B cell (primary cell): Measurements from ENCODE around the gene C18orf63. TPM values are rescaled to one million over a fixed set of nuclear protein-coding genes. Genes with fewer than 3 reads are reported as not detected.
"Not testable (repeated sequence)": the region's sequence is repeated elsewhere in the genome, so short reads cannot be mapped to it uniquely, and the experiment has no call there.

Experiments
- ATAC-seq: fragments of 200-7000 bp; cut with Tn5 transposase; one replicate; pipeline ENCODE4 v1.10.0; 2021; ENCODE audit warnings: low read depth, mild to moderate bottlenecking, moderate number of reproducible peaks, moderate library complexity
- CTCF ChIA-PET: fragments of 350-600 bp; sonication (Branson Sonifier 250); formaldehyde crosslinking; loops from one replicate; lab custom pipeline; 2021; ENCODE audit warnings: antibody characterized with exemption, inconsistent platforms; lab: Charles Lee
- POLR2A ChIA-PET: fragments of 350-600 bp; sonication (Branson Sonifier 250); formaldehyde crosslinking; loops from one replicate; lab custom pipeline; 2021; ENCODE audit warnings: antibody characterized with exemption; lab: Charles Lee
- DNase-seq: peaks from one replicate; pipeline ENCODE4 v3.0.0; 2013
- H2AFZ ChIP-seq: 2 replicates; pipeline ENCODE4 v1.6.1; 2012; ENCODE audit warnings: mild to moderate bottlenecking, low read depth, low read length; ENCODE audit not compliant: insufficient read depth, poor library complexity, severe bottlenecking
- H3K27ac ChIP-seq, 2 donors: 1 replicate in 1 of 2; 2 replicates in 1 of 2; pipeline ENCODE4 v1.5.1; 2012 to 2013; ENCODE audit warnings: low read length in 2 of 2, mild to moderate bottlenecking in 2 of 2, moderate library complexity in 1 of 2
- H3K27me3 ChIP-seq, 4 experiments: fragments of 200-600 bp in 1 of 4; sonication (generic) in 1 of 4; replicated peaks in 1 of 4; 1 replicate in 2 of 4; 2 replicates in 2 of 4; pipeline versions ENCODE4 v1.6.1 to v1.7.0; 2013 to 2016; ENCODE audit warnings: low read length in 3 of 4, mild to moderate bottlenecking in 2 of 4, mixed read lengths in 1 of 4, moderate library complexity in 1 of 4; ENCODE audit not compliant: insufficient read depth in 4 of 4, control insufficient read depth in 3 of 4; ENCODE audit errors: control extremely low read depth in 1 of 4
- H3K36me3 ChIP-seq, 2 experiments: replicated peaks in 1 of 2; 1 replicate in 1 of 2; 2 replicates in 1 of 2; pipeline versions ENCODE4 v1.6.1 to v1.7.1; 2013; ENCODE audit warnings: low read length in 1 of 2; ENCODE audit not compliant: insufficient read depth in 2 of 2, control insufficient read depth in 1 of 2; ENCODE audit errors: control extremely low read depth in 1 of 2, extremely low read depth in 1 of 2
- H3K4me1 ChIP-seq, 2 donors: fragments of 200-600 bp in 1 of 2; sonication (generic) in 1 of 2; 1 replicate in 1 of 2; 2 replicates in 1 of 2; pipeline versions ENCODE4 v1.5.1 to v1.6.1; 2013 to 2017; ENCODE audit warnings: low read length in 2 of 2; ENCODE audit not compliant: control insufficient read depth in 2 of 2, insufficient read depth in 2 of 2
- H3K4me2 ChIP-seq: replicated peaks from 2 replicates; pipeline ENCODE3; 2012; ENCODE audit warnings: mild to moderate bottlenecking, low read depth, low read length; ENCODE audit not compliant: poor library complexity, severe bottlenecking
- H3K4me3 ChIP-seq, 5 experiments: fragments of 200-600 bp in 1 of 5; sonication (generic) in 1 of 5; 1 replicate in 3 of 5; 2 replicates in 2 of 5; pipeline versions ENCODE4 v1.5.1 to v1.7.0; 2011 to 2016; ENCODE audit warnings: low read length in 4 of 5, mild to moderate bottlenecking in 4 of 5, low read depth in 2 of 5, control low read depth in 1 of 5, moderate library complexity in 1 of 5; ENCODE audit not compliant: insufficient read depth in 1 of 5; ENCODE audit errors: control extremely low read depth in 1 of 5, extremely low read depth in 1 of 5
- H3K79me2 ChIP-seq: fragments of 200-600 bp; sonication (generic); one replicate; pipeline ENCODE4 v1.6.0; 2016; ENCODE audit warnings: low read length; ENCODE audit not compliant: control insufficient read depth, insufficient read depth
- H3K9ac ChIP-seq: fragments of 200-600 bp; sonication (generic); 2 replicates; pipeline ENCODE4 v1.6.1; 2017; ENCODE audit warnings: mild to moderate bottlenecking, low read length, moderate library complexity
- H3K9me3 ChIP-seq, 3 donors: one replicate each; pipeline versions ENCODE4 v1.6.1 to v1.7.1; 2013; ENCODE audit warnings: low read length in 2 of 3; ENCODE audit not compliant: control insufficient read depth in 2 of 3, insufficient read depth in 1 of 3; ENCODE audit errors: control extremely low read depth in 1 of 3
- H4K20me1 ChIP-seq: 2 replicates; pipeline ENCODE4 v1.6.0; 2012; ENCODE audit warnings: mild to moderate bottlenecking, low read length; ENCODE audit not compliant: insufficient read depth, control insufficient read depth, poor library complexity, severe bottlenecking
- H3K27ac Mint-ChIP-seq: one replicate; pipeline ENCODE4 v1.8.0; 2021; ENCODE audit warnings: mixed read lengths
- H3K27me3 Mint-ChIP-seq: one replicate; pipeline ENCODE4 v1.8.0; 2021; ENCODE audit warnings: mixed read lengths
- H3K4me1 Mint-ChIP-seq: one replicate; pipeline ENCODE4 v1.8.0; 2021; ENCODE audit warnings: mixed read lengths
- H3K4me3 Mint-ChIP-seq: one replicate; pipeline ENCODE4 v1.8.0; 2021; ENCODE audit warnings: mixed read lengths
- H3K9me3 Mint-ChIP-seq: one replicate; pipeline ENCODE4 v1.8.0; 2022; ENCODE audit warnings: mixed read lengths; ENCODE audit not compliant: insufficient read depth
- CTCF ChIP-seq: fragments of 200-600 bp; IDR thresholded peaks from one replicate; pipeline ENCODE4 v1.8.0; 2022; ENCODE audit warnings: antibody characterized with exemption, mild to moderate bottlenecking
- EZH2 ChIP-seq: IDR thresholded peaks from 2 replicates; pipeline ENCODE4 v1.6.1; 2012; ENCODE audit warnings: borderline replicate concordance, low read depth, mild to moderate bottlenecking, moderate library complexity, low read length; ENCODE audit not compliant: insufficient read depth, poor library complexity, severe bottlenecking
- WGBS: methylation state at CpG from one replicate; pipeline ENCODE4 v1.1.5; 2013; ENCODE audit warnings: missing lambda C conversion rate; ENCODE audit not compliant: insufficient coverage; 5-methylcytosine and 5-hydroxymethylcytosine counted together
- intact Hi-C: fragments of 100-400 bp; cut with micrococcal nuclease; formaldehyde crosslinking; loops from one replicate; pipeline ENCODE4 v1.10.0; 2022
- polyA plus RNA-seq: library from polyadenylated mRNA; depleted of rRNA; stranded (reverse); fragments of >200 nt; gene quantifications from 2 replicates; pipeline ENCODE4 v1.2.3, GENCODE V29; 2012
- total RNA-seq, 2 donors: library from RNA; stranded (reverse); fragments of 120-200 nt in 1 of 2; gene quantifications; 1 replicate in 1 of 2; 2 replicates in 1 of 2; pipeline versions ENCODE4 v1.2.3 to v1.2.4, GENCODE V29; 2013 to 2022

The C18orf63 gene
- total and polyA plus RNA-seq, 2 donors (not counting 1 experiment from before 2014, with no cell fraction given): not detected

- peaks cover 73% of the 10 kb centered on the region for H3K4me1 Mint-ChIP-seq
- H3K79me2 ChIP-seq: peaks cover 62% of the 10 kb centered on the region
- no peaks in the 10 kb centered on the region for H3K36me3 ChIP-seq
- H3K27me3 ChIP-seq: no peaks in the 10 kb centered on the region
- intact Hi-C loops: no loop called here
- no peak overlapping the region for H3K27ac Mint-ChIP-seq
- H3K9ac ChIP-seq: no peak overlapping the region
- no peak for DNase-seq
- H3K9me3 Mint-ChIP-seq: no peaks in the 10 kb centered on the region
- H3K4me3 ChIP-seq: no peak overlapping the region
- no peaks in the 10 kb centered on the region for H3K9me3 ChIP-seq
- no peak overlapping the region for H3K27ac ChIP-seq
- ChIA-PET CTCF (interaction anchor here (1.4 kb wide), 1 partner anchor 58 kb away, joined by 4 read pairs; no protein-coding TSS in a partner anchor), POLR2A (no interaction called here)
- 86% methylated on average over 7 of the region's 11 CpGs for WGBS
- H4K20me1 ChIP-seq: peaks cover 54% of the 10 kb centered on the region
- no peak overlapping the region for H3K4me3 Mint-ChIP-seq
- H3K4me1 ChIP-seq: peaks cover 5 to 37% of the 10 kb centered on the region in 2 donors
- TF ChIP-seq CTCF: no peak
- TF ChIP-seq EZH2: no peak
- H3K27me3 Mint-ChIP-seq: no peaks in the 10 kb centered on the region
- H2AFZ ChIP-seq: no peak overlapping the region
- no peak overlapping the region for H3K4me2 ChIP-seq
- ATAC-seq: no peak
Observed at GRCh38 chr18:74284191-74284979, 31.3 kb upstream of the C18orf63 start.

GRCh38 chr18:74284980-74285355 lies 30.7 kb upstream of the C18orf63 start:
- DNase-seq: no peak
- Mint-ChIP-seq H3K4me3 (no peak overlapping the region), H3K4me1 (peaks cover 74% of the 10 kb centered on the region), H3K27me3 (no peaks in the 10 kb centered on the region), H3K9me3 (no peaks in the 10 kb centered on the region), H3K27ac (no peak overlapping the region)
- ATAC-seq: no peak
- TF ChIP-seq CTCF: no peak
- TF ChIP-seq EZH2: no peak
- Histone ChIP-seq H4K20me1 (peaks cover 51% of the 10 kb centered on the region), H3K4me2 (no peak overlapping the region), H3K4me3 (no peak overlapping the region), H3K36me3 (no peaks in the 10 kb centered on the region), H2AFZ (no peak overlapping the region), H3K9me3 (no peaks in the 10 kb centered on the region), H3K9ac (no peak overlapping the region), H3K27ac (no peak overlapping the region), H3K79me2 (peaks cover 61% of the 10 kb centered on the region), H3K4me1 (peaks cover 5 to 37% of the 10 kb centered on the region in 2 donors), H3K27me3 (no peaks in the 10 kb centered on the region)
- CTCF ChIA-PET: interaction anchor here (0.7 to 1.4 kb wide), 2 partner anchors 57 to 69 kb away, joined by 3 to 4 read pairs; no protein-coding TSS in a partner anchor
- POLR2A ChIA-PET: no interaction called here
- no CpG with 5 or more reads among the region's 1 CpG for WGBS
- intact Hi-C loops: no loop called here

- peaks cover 59% of the 10 kb centered on the region for H3K79me2 ChIP-seq
- H3K4me3 Mint-ChIP-seq, H3K27ac ChIP-seq, H3K36me3 ChIP-seq, H3K9me3 ChIP-seq, H3K9me3 Mint-ChIP-seq, ATAC-seq, POLR2A ChIA-PET, H3K4me3 ChIP-seq, H3K4me2 ChIP-seq, intact Hi-C loops, H3K27me3 Mint-ChIP-seq, H3K27me3 ChIP-seq, DNase-seq, H3K9ac ChIP-seq, H2AFZ ChIP-seq, H3K27ac Mint-ChIP-seq: not testable (repeated sequence)
- H3K4me1 Mint-ChIP-seq: peaks cover 76% of the 10 kb centered on the region
- CTCF ChIA-PET: interaction anchor here (0.7 to 1.4 kb wide), 2 partner anchors 57 to 69 kb away, joined by 3 to 4 read pairs; no protein-coding TSS in a partner anchor
- peaks cover 45% of the 10 kb centered on the region for H4K20me1 ChIP-seq
- peaks cover 6 to 37% of the 10 kb centered on the region in 2 donors for H3K4me1 ChIP-seq
- WGBS: 100% methylated on average over 1 of the region's 3 CpGs
Observed at GRCh38 chr18:74285583-74285982, 30.1 kb upstream of the C18orf63 start.
